GM18907 (cell line): Measurements from ENCODE around the gene DHRS11.

ENCODE experiments used
- ATAC-seq: cut with Tn5 transposase; IDR thresholded peaks from one replicate; pipeline ENCODE4 v1.9.1; 2021; ENCODE audit warnings: mild to moderate bottlenecking, moderate library complexity; ENCODE audit not compliant: unreplicated experiment

DHRS11 gene

GRCh38 chr17:36591434-36592315 lies at the start of gene DHRS11:
Gene DHRS11 (plus strand): TSS chr17:36591879. CDS start chr17:36592010, 131 bp downstream.
- peak; percentile 80 for ATAC-seq

GRCh38 chr17:36542755-36543154 lies 48.9 kb upstream of the DHRS11 start:
- no peak for ATAC-seq

- ATAC-seq, result peak; percentile 10
These were observed 47.7 kb upstream of the DHRS11 start for GRCh38 chr17:36544044-36544306.

GRCh38 chr17:36544307-36545076 lies 47.2 kb upstream of the DHRS11 start, which contains the start of gene GGNBP2:
Gene GGNBP2 (plus strand): TSS chr17:36544919. CDS start chr17:36545725, 806 bp downstream.
- peak; percentile 53 for ATAC-seq

GRCh38 chr17:36545077-36545464 lies 46.6 kb upstream of the DHRS11 start:
- ATAC-seq, result peak; percentile 43

- ATAC-seq, result peak; percentile 70
These were observed 45.9 kb upstream of the DHRS11 start for GRCh38 chr17:36545465-36546417.

GRCh38 chr17:36546418-36547093 lies 45.1 kb upstream of the DHRS11 start:
- ATAC-seq, result no peak

GRCh38 chr17:36547776-36548175 lies 43.9 kb upstream of the DHRS11 start:
- ATAC-seq, result no peak

GRCh38 chr17:36550491-36551417 lies 40.9 kb upstream of the DHRS11 start:
- ATAC-seq, result no peak

- no peak for ATAC-seq
These were observed 38.2 kb upstream of the DHRS11 start for GRCh38 chr17:36553459-36553858.

GRCh38 chr17:36566081-36566480 lies 25.6 kb upstream of the DHRS11 start:
- no peak for ATAC-seq

GRCh38 chr17:36575028-36575427 lies 16.7 kb upstream of the DHRS11 start:
- no peak for ATAC-seq

GRCh38 chr17:36576793-36577192 lies 14.9 kb upstream of the DHRS11 start:
- ATAC-seq, result no peak

GRCh38 chr17:36578671-36579070 lies 13.0 kb upstream of the DHRS11 start:
- ATAC-seq, result no peak

GRCh38 chr17:36583787-36584186 lies 7.9 kb upstream of the DHRS11 start:
- no peak for ATAC-seq

- ATAC-seq, result no peak
These were observed 5.5 kb upstream of the DHRS11 start for GRCh38 chr17:36586138-36586537.

GRCh38 chr17:36590082-36590481 lies 1.6 kb upstream of the DHRS11 start:
- ATAC-seq, result no peak

GRCh38 chr17:36592316-36592715 lies 637 bp downstream of the DHRS11 start:
- no peak for ATAC-seq

- ATAC-seq, result no peak
These were observed 1.1 kb downstream of the DHRS11 start for GRCh38 chr17:36592716-36593321.
